Endodermal cell (in vitro differentiated cells): ENCODE data around the gene GSE1. TPM values are rescaled to one million over a fixed set of nuclear protein-coding genes. Genes with fewer than 3 reads are reported as not detected.

Experiments
- DNase-seq: peaks from one replicate; pipeline ENCODE4 v3.0.0-alpha.2; 2017
- H3K27ac ChIP-seq: 2 replicates; pipeline ENCODE4 v1.5.1; 2013; ENCODE audit warnings: mild to moderate bottlenecking, low read depth, low read length, moderate library complexity
- H3K27me3 ChIP-seq: 2 replicates; pipeline ENCODE4 v1.6.1; 2013; ENCODE audit warnings: mild to moderate bottlenecking, low read length, moderate library complexity; ENCODE audit not compliant: insufficient read depth, control insufficient read depth, poor library complexity, severe bottlenecking
- H3K36me3 ChIP-seq: 2 replicates; pipeline ENCODE4 v1.7.0; 2013; ENCODE audit warnings: mild to moderate bottlenecking, low read length, moderate library complexity; ENCODE audit not compliant: control insufficient read depth, insufficient read depth
- H3K4me1 ChIP-seq: one replicate; pipeline ENCODE4 v1.7.0; 2013; ENCODE audit warnings: low read length; ENCODE audit not compliant: control insufficient read depth, insufficient read depth
- H3K4me3 ChIP-seq: 2 replicates; pipeline ENCODE4 v1.5.1; 2013; ENCODE audit warnings: mild to moderate bottlenecking, low read length, moderate library complexity
- H3K9ac ChIP-seq: 2 replicates; pipeline ENCODE4 v1.6.1; 2013; ENCODE audit warnings: mild to moderate bottlenecking, low read length, moderate library complexity; ENCODE audit not compliant: poor library complexity, severe bottlenecking; ENCODE audit errors: extremely low read depth
- H3K9me3 ChIP-seq: 2 replicates; pipeline ENCODE4 v1.6.1; 2013; ENCODE audit warnings: mild to moderate bottlenecking, low read length, moderate library complexity; ENCODE audit not compliant: control insufficient read depth
- H3K27ac Mint-ChIP-seq: 2 replicates; pipeline ENCODE4 v1.8.0; 2020; ENCODE audit warnings: mixed read lengths
- H3K27me3 Mint-ChIP-seq: 2 replicates; pipeline ENCODE4 v1.8.0; 2021; ENCODE audit warnings: mild to moderate bottlenecking, mixed read lengths; ENCODE audit not compliant: insufficient read depth
- H3K36me3 Mint-ChIP-seq: 2 replicates; pipeline ENCODE4 v1.8.0; 2020; ENCODE audit warnings: low read depth, mixed read lengths
- H3K4me1 Mint-ChIP-seq: 2 replicates; pipeline ENCODE4 v1.8.0; 2020; ENCODE audit warnings: mixed read lengths
- H3K4me3 Mint-ChIP-seq: 2 replicates; pipeline ENCODE4 v1.8.0; 2020; ENCODE audit warnings: mild to moderate bottlenecking, moderate library complexity, mixed read lengths
- H3K9me3 Mint-ChIP-seq: 2 replicates; pipeline ENCODE4 v1.8.0; 2020; ENCODE audit warnings: mild to moderate bottlenecking, mixed read lengths
- WGBS, 2 experiments: methylation state at CpG; one replicate each; pipeline versions ENCODE4 v1.1.5 to v1.1.7; 2013; ENCODE audit warnings: missing lambda C conversion rate in 2 of 2, mixed read lengths in 1 of 2; ENCODE audit not compliant: insufficient coverage in 1 of 2, insufficient read length in 1 of 2; 5-methylcytosine and 5-hydroxymethylcytosine counted together
- total RNA-seq, 2 donors: library from RNA; stranded (reverse); fragmentation: NEBNext Ultra II Directional in 1 of 2; extraction: Animal tissue kit (Norgen Biotek cat#: 25700) in 1 of 2; gene quantifications; 2 replicates in 1 of 2; 3 replicates in 1 of 2; pipeline ENCODE4 v1.2.1, GENCODE V29; 2021
- TF ChIP-seq, protein P1 (sequence below): fragments of 200-600 bp; sonication (generic); conservative IDR thresholded peaks from 2 replicates; pipeline ENCODE4 v1.5.0; 2021; ENCODE audit warnings: antibody characterized with exemption, mild to moderate bottlenecking

The GSE1 gene
- total RNA-seq, 2 donors from 2014 or later, result 108 to 128 TPM

DNA sequence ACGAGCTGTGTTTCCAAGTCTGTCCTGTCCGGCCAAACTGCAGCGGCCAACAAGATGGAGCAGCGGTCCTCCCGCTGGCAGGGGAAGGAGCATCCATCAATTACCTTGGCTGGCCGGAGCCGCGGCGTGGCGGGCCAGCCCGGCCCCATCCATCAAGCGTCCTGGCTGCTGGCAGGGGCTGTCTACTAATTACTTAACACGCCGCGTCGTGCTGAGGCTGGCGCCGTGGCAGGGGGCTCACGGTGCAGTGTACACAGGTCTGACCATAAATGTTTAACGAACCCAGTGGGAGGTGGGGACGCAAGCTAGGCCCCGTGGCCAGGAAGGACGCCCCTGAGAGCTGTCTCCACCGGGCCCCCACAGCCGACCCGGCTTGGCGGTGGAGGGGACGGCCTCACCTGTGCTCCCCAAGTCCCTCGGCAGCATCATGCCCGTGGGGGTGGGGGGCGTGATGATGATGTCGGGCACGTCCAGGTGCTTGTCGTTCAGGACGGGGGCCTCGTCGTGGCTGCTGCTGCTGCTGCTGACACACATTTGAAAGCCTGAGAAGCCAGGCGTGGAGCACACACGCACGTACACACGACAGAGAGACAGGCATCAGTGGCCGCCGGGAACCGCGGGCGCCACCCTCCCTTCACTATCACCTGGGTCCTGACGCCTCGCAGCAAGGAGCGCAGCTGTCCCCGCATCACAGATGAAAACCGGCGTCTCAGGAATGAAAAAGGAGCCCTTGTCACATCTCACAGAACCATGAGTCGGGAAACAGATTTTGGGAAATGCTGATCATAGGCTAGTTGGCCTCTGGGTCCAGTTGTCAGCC, 96.9 kb downstream of the GSE1 start:
- peak overlapping the region; percentile 75 for H3K27ac ChIP-seq
- WGBS, 2 experiments, result 90 to 91% methylated on average over 36 to 53 of the region's 53 CpGs
- Mint-ChIP-seq H3K27me3 (peaks cover 2% of the 10 kb centered on the region), H3K36me3 (peaks cover 13% of the 10 kb centered on the region), H3K4me1 (no peaks in the 10 kb centered on the region), H3K27ac (no peak overlapping the region), H3K9me3 (peaks cover 7% of the 10 kb centered on the region), H3K4me3 (no peak overlapping the region)
- no peaks in the 10 kb centered on the region for H3K27me3 ChIP-seq
- TF ChIP-seq, protein P1, sequence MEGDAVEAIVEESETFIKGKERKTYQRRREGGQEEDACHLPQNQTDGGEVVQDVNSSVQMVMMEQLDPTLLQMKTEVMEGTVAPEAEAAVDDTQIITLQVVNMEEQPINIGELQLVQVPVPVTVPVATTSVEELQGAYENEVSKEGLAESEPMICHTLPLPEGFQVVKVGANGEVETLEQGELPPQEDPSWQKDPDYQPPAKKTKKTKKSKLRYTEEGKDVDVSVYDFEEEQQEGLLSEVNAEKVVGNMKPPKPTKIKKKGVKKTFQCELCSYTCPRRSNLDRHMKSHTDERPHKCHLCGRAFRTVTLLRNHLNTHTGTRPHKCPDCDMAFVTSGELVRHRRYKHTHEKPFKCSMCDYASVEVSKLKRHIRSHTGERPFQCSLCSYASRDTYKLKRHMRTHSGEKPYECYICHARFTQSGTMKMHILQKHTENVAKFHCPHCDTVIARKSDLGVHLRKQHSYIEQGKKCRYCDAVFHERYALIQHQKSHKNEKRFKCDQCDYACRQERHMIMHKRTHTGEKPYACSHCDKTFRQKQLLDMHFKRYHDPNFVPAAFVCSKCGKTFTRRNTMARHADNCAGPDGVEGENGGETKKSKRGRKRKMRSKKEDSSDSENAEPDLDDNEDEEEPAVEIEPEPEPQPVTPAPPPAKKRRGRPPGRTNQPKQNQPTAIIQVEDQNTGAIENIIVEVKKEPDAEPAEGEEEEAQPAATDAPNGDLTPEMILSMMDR, result no peak
- H3K9ac ChIP-seq, result no peak overlapping the region
- H3K4me3 ChIP-seq, result no peak overlapping the region
- no peaks in the 10 kb centered on the region for H3K4me1 ChIP-seq
- H3K9me3 ChIP-seq, result peaks cover 10% of the 10 kb centered on the region
- no peaks in the 10 kb centered on the region for H3K36me3 ChIP-seq
- DNase-seq, result no peak

- Mint-ChIP-seq H3K9me3 (peaks cover 7% of the 10 kb centered on the region), H3K27ac (no peak overlapping the region), H3K36me3 (peaks cover 13% of the 10 kb centered on the region), H3K27me3 (peaks cover 10% of the 10 kb centered on the region), H3K4me3 (no peak overlapping the region), H3K4me1 (peaks cover 3% of the 10 kb centered on the region)
- no peak overlapping the region for H3K4me3 ChIP-seq
- no peaks in the 10 kb centered on the region for H3K36me3 ChIP-seq
- no peak for DNase-seq
- 66 to 91% methylated on average over 3 to 9 of the region's 9 CpGs for WGBS, 2 experiments
- peaks cover 6% of the 10 kb centered on the region for H3K27me3 ChIP-seq
- TF ChIP-seq, protein P1, result no peak
- H3K4me1 ChIP-seq, result no peaks in the 10 kb centered on the region
- H3K9me3 ChIP-seq, result peaks cover 10% of the 10 kb centered on the region
- H3K9ac ChIP-seq, result no peak overlapping the region
- peak overlapping the region; percentile 75 for H3K27ac ChIP-seq
These were observed 97.6 kb downstream of the GSE1 start for GRCh38 chr16:85710732-85711131.

DNA sequence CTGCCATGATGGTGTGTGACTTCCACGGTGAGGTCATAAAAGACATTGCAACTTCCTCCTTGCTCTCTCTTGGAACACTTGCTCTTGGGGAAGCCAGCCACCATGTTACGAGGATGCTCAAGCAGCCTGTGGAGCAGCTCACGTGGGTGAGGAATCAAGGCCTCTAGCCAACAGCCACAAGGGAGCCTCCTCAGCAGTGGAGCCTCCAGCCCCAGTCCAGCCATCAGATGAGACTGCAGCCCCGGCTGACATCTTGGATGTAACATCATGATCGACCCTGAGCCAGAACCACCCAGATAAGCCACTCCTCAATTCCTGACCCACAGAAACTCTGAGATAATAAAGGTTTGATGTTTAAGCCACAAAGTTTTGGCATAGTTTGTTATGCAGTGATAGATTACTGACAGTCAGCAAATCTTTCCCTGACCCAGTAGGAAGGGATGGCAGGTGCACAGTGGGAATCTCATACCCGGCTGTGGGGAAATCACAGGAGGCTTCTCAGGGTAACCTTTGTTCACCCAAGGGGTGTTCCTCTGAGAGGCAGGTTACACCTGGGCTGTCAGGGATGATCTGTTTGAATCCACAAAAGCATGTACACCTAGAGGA, 99.0 kb downstream of the GSE1 start:
- WGBS, 2 experiments, result 96 to 100% methylated on average over 4 to 6 of the region's 6 CpGs
- Histone ChIP-seq H3K27ac (peak overlapping the region; percentile 81), H3K9ac (no peak overlapping the region), H3K36me3 (no peaks in the 10 kb centered on the region), H3K9me3 (peaks cover 10% of the 10 kb centered on the region), H3K4me3 (no peak overlapping the region), H3K27me3 (peaks cover 20% of the 10 kb centered on the region), H3K4me1 (no peaks in the 10 kb centered on the region)
- Mint-ChIP-seq H3K4me3 (no peak overlapping the region), H3K27ac (no peak overlapping the region), H3K27me3 (peaks cover 21% of the 10 kb centered on the region), H3K9me3 (peaks cover 7% of the 10 kb centered on the region), H3K36me3 (peaks cover 11% of the 10 kb centered on the region), H3K4me1 (peaks cover 3% of the 10 kb centered on the region)
- no peak for DNase-seq
- TF ChIP-seq, protein P1, result no peak
